HEK293 (cell line): ENCODE results near the gene UBE2D4.

Source experiments
- MZF1 ChIP-seq: fragments of 450-650 bp; formaldehyde crosslinking; IDR thresholded peaks from 2 replicates; pipeline ENCODE4 v1.5.1; 2017; ENCODE audit warnings: missing biosample characterization, missing genetic modification characterization, borderline replicate concordance
- ZBTB7A ChIP-seq: fragments of 450-650 bp; formaldehyde crosslinking; IDR thresholded peaks from 2 replicates; pipeline ENCODE4 v1.5.1; 2016; ENCODE audit warnings: low read depth, missing biosample characterization, missing genetic modification characterization
- ZNF18 ChIP-seq: fragments of 450-650 bp; formaldehyde crosslinking; IDR thresholded peaks from 2 replicates; pipeline ENCODE4 v1.5.1; 2016; ENCODE audit warnings: missing biosample characterization, missing genetic modification characterization
- ZNF449 ChIP-seq: fragments of 450-650 bp; formaldehyde crosslinking; IDR thresholded peaks from 2 replicates; pipeline ENCODE4 v1.5.1; 2017; ENCODE audit warnings: missing biosample characterization, mild to moderate bottlenecking, missing genetic modification characterization, moderate library complexity
- ZNF530 ChIP-seq: fragments of 450-650 bp; formaldehyde crosslinking; IDR thresholded peaks from 2 replicates; pipeline ENCODE4 v1.5.1; 2016; ENCODE audit warnings: low read depth, missing biosample characterization, missing genetic modification characterization
- TF ChIP-seq, protein P1 (sequence below): fragments of 450-650 bp; formaldehyde crosslinking; IDR thresholded peaks from 2 replicates; pipeline ENCODE4 v1.5.1; 2016; ENCODE audit warnings: missing biosample characterization, missing genetic modification characterization
- TF ChIP-seq, protein P2 (sequence below): fragments of 450-650 bp; formaldehyde crosslinking; IDR thresholded peaks from 2 replicates; pipeline ENCODE4 v1.5.1; 2016; ENCODE audit warnings: missing biosample characterization, missing genetic modification characterization

DNA sequence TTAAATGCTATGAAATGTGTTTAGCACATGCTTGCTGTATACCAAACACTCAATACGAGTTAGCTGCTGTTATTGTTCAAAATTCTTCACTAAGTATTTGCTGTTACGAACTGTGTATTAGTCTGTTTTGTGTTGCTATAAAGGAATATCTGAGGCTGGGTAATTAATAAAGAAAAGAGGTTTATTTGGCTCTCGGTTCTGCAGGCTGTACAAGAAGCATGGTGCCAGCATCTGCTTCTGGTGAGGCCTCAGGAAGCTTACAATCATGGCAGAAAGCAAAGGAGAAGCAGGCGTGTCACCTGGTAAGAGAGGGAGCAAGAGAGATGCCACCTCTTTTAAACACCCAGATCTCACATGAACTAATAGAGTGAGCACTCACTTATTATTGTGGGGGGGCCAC, 1.6 kb downstream of the UBE2D4 start:
- TF ChIP-seq ZNF18 (tag by site-specific recombination) (no peak), ZNF449 (tag by site-specific recombination) (no peak), MZF1 (no peak), ZNF530 (tag by site-specific recombination) (no peak), ZBTB7A (tag by site-specific recombination) (no peak)
- TF ChIP-seq, protein P1, sequence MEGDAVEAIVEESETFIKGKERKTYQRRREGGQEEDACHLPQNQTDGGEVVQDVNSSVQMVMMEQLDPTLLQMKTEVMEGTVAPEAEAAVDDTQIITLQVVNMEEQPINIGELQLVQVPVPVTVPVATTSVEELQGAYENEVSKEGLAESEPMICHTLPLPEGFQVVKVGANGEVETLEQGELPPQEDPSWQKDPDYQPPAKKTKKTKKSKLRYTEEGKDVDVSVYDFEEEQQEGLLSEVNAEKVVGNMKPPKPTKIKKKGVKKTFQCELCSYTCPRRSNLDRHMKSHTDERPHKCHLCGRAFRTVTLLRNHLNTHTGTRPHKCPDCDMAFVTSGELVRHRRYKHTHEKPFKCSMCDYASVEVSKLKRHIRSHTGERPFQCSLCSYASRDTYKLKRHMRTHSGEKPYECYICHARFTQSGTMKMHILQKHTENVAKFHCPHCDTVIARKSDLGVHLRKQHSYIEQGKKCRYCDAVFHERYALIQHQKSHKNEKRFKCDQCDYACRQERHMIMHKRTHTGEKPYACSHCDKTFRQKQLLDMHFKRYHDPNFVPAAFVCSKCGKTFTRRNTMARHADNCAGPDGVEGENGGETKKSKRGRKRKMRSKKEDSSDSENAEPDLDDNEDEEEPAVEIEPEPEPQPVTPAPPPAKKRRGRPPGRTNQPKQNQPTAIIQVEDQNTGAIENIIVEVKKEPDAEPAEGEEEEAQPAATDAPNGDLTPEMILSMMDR (tag by site-specific recombination), result no peak
- TF ChIP-seq, protein P2, sequence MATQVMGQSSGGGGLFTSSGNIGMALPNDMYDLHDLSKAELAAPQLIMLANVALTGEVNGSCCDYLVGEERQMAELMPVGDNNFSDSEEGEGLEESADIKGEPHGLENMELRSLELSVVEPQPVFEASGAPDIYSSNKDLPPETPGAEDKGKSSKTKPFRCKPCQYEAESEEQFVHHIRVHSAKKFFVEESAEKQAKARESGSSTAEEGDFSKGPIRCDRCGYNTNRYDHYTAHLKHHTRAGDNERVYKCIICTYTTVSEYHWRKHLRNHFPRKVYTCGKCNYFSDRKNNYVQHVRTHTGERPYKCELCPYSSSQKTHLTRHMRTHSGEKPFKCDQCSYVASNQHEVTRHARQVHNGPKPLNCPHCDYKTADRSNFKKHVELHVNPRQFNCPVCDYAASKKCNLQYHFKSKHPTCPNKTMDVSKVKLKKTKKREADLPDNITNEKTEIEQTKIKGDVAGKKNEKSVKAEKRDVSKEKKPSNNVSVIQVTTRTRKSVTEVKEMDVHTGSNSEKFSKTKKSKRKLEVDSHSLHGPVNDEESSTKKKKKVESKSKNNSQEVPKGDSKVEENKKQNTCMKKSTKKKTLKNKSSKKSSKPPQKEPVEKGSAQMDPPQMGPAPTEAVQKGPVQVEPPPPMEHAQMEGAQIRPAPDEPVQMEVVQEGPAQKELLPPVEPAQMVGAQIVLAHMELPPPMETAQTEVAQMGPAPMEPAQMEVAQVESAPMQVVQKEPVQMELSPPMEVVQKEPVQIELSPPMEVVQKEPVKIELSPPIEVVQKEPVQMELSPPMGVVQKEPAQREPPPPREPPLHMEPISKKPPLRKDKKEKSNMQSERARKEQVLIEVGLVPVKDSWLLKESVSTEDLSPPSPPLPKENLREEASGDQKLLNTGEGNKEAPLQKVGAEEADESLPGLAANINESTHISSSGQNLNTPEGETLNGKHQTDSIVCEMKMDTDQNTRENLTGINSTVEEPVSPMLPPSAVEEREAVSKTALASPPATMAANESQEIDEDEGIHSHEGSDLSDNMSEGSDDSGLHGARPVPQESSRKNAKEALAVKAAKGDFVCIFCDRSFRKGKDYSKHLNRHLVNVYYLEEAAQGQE (tag by site-specific recombination), result no peak
